Measurements from ENCODE around the gene DLX4. TPM values are rescaled to one million over a fixed set of nuclear protein-coding genes. Genes with fewer than 3 reads are reported as not detected.

DLX4 gene
- total and polyA plus RNA-seq, 2 donors (not counting 3 experiments of a cell fraction or from before 2014, with no cell fraction given) = not detected

GRCh38 chr17:50015146-50015545, 46.2 kb downstream of the DLX4 start:
- Histone ChIP-seq H2AFZ (ENCODE audit: low read depth, low read length) (no peak overlapping the region), H3K9ac (replicated peaks; ENCODE audit: extremely low read depth, insufficient read depth, low read length) (no peak overlapping the region), H3K27me3 (ENCODE audit: control insufficient read depth in 2 of 2, insufficient read depth in 2 of 2, low read length in 2 of 2) (peaks cover 8 to 19% of the 10 kb centered on the region in 2 experiments), H3K4me2 (ENCODE audit: insufficient read depth, low read length) (no peak overlapping the region), H3K27ac (ENCODE audit: insufficient read depth, low read depth, low read length) (no peak overlapping the region), H3K9me3 (replicated peaks; ENCODE audit: control insufficient read depth, insufficient read depth, low read length) (no peaks in the 10 kb centered on the region), H3K4me3 (replicated peaks in 1 of 3; ENCODE audit: insufficient read depth in 1 of 3, low read depth in 1 of 3, low read length in 3 of 3) (no peak overlapping the region), H3K4me1 (ENCODE audit: control insufficient read depth, extremely low read depth, insufficient read depth, low read length) (no peaks in the 10 kb centered on the region), H3K79me2 (ENCODE audit: control insufficient read depth, insufficient read depth, low read length) (no peaks in the 10 kb centered on the region), H4K20me1 (replicated peaks; ENCODE audit: control insufficient read depth, extremely low read depth, insufficient read depth, low read length) (no peaks in the 10 kb centered on the region), H3K9me1 (replicated peaks; ENCODE audit: control insufficient read depth, extremely low read depth, insufficient read depth, low read length) (no peaks in the 10 kb centered on the region), H3K36me3 (ENCODE audit: control insufficient read depth in 2 of 2, extremely low read depth in 1 of 2, insufficient read depth in 2 of 2, low read length in 2 of 2) (no peaks in the 10 kb centered on the region)
- no peak for TF ChIP-seq POLR2AphosphoS5 (IDR thresholded peaks at IDR 0.05; ENCODE audit: insufficient read depth, low read depth, low read length)
- no peak for TF ChIP-seq FOS (IDR thresholded peaks at IDR 0.05; ENCODE audit: borderline replicate concordance, insufficient read depth, low read length)
- no peak for TF ChIP-seq GATA2 (IDR thresholded peaks at IDR 0.05; ENCODE audit: insufficient read depth, insufficient read length, low read depth, low read length)
- TF ChIP-seq POLR2A (IDR thresholded peaks at IDR 0.05; ENCODE audit: low read depth, low read length) = no peak
- TF ChIP-seq CTCF (IDR thresholded peaks at IDR 0.05; ENCODE audit: extremely low read depth in 1 of 2, insufficient read depth in 1 of 2, low read depth in 1 of 2, low read length in 2 of 2) = no peak
- no peak for TF ChIP-seq MAX (IDR thresholded peaks at IDR 0.05; ENCODE audit: insufficient read depth, insufficient read length)
- no peak for TF ChIP-seq EZH2 (IDR thresholded peaks at IDR 0.05; ENCODE audit: borderline replicate concordance, low read depth, low read length, severe bottlenecking)
- TF ChIP-seq JUN (IDR thresholded peaks at IDR 0.05; ENCODE audit: borderline replicate concordance, insufficient read depth, insufficient read length, low read depth) = no peak
- TF ChIP-seq MYC (IDR thresholded peaks at IDR 0.05; ENCODE audit: low read depth, low read length) = no peak
- no TSS peak for BruUV-seq (replicated peaks)
- DNase-seq (ENCODE audit: low read depth, low spot score) (no peak), FAIRE-seq (no peak)
- ChIA-PET CTCF (no interaction called here), POLR2A (interaction anchor here (0.6 kb wide), 1 partner anchor 120 kb away, joined by 4 read pairs; no protein-coding TSS in a partner anchor)
- dilution Hi-C loops (cut with MboI; ENCODE audit: extremely low pct_ligation_motif_present, low sequenced_read_pairs) = no loop called here
- intact Hi-C loops (cut with micrococcal nuclease) = no loop called here

All from endothelial cell of umbilical vein (primary cell).